ENCODE data around the gene SVIL.

GRCh38 chr10:29426420-29426819, 208.4 kb downstream of the SVIL start:
- no peak for TF ChIP-seq CTCF (IDR thresholded peaks at IDR 0.05)
- no peak for TF ChIP-seq POLR2A (IDR thresholded peaks at IDR 0.05)

Measured in heart left ventricle (tissue), 13 donors.